D721Med (cell line): ENCODE measurements around the gene MPHOSPH6.

Source experiments
- DNase-seq: peaks from one replicate; pipeline ENCODE4 v3.0.0; 2011; ENCODE audit warnings: low spot score; ENCODE audit not compliant: insufficient read length
- FAIRE-seq: peaks from 2 replicates; lab custom pipeline; 2011; peaks lifted over from hg19 to GRCh38; lab: Jason Lieb, UNC
- CTCF ChIP-seq: IDR thresholded peaks from 2 replicates; pipeline ENCODE4 v1.5.1; 2012; ENCODE audit warnings: mild to moderate bottlenecking, control low read depth; ENCODE audit not compliant: insufficient read depth; ENCODE audit errors: missing control alignments

Gene MPHOSPH6

DNA sequence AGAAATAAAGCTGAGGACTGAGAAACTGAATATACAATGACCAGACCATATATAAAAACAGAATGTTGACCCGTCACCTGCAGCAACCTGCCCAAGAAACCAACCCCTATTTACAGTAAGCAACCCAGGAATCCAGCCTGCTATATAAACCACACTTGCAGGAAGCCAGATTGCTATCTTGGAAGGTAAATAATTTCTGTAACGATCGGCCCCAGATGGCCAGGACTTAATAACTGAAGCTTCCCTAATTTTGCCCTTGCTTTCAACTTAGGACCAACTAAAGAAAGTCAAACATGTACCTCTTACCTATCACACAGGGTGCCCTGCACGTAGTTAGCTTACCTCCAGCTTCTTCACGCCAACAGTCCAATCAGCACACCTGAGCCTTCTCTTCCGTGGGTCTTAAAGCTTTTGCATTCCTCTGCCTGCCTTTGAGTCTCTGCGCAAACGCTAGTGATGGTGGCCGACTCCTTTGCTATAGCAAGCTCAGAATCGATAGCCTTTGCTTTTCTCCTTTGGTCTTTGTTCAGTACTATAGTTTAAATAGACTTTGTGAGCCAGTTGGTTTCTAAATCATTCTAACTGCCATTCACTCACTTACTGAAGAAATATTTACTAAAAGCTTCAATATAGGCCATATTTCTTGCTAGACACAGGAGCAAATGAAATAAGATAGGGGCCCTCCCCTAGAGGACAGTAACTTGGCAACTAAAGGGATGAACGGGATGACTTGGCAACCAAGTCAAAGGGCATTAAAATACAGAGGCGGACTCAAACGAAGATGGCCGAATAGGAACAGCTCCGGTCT lies 31.3 kb downstream of the MPHOSPH6 start:
- DNase-seq (no peak), FAIRE-seq (no peak)
- TF ChIP-seq CTCF = no peak

- FAIRE-seq (no peak), DNase-seq (no peak)
- TF ChIP-seq CTCF = no peak
Measured at GRCh38 chr16:82137822-82138167, 32.2 kb downstream of the MPHOSPH6 start.

DNA sequence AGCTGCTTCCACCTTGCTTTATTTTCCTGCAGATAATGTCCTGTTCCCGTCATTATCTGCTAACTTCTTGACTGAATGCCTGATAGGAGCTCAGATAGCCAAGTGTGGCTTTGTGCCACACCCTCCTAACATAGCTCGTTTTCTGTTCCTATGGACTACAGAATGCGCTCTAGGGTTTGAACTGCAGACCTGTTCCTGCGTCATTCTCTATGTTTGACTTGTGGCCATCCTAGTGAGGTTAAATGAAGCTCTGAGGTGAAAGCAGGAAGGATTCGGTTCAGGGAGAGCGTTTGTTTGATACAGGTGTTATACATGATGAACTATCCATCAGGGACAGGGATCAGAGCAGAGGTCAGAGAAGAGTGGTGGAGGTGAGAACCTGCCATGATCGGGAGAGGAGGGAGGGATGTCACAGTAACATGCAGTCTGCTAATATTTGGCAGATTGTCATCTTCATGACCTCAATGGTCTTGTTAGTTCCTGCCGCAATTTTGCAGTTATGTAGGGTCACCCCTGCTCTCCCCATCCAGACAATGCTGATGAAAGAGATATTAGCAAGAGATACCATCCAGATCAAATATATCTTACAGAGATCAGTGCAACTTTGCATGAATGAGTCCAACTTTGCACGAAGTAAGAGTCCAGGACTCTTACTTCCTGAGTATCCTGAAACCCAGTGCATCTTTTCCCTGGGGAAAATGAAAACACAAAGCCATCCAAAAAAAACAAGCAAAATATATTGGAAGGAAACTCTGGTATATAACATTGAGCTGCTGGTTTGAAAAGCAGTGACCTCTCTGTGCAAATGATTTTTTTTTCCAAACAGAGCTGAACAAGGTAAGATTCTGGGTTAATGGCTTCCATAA lies 32.8 kb downstream of the MPHOSPH6 start:
- TF ChIP-seq CTCF = no peak
- DNase-seq (no peak), FAIRE-seq (no peak)

DNA sequence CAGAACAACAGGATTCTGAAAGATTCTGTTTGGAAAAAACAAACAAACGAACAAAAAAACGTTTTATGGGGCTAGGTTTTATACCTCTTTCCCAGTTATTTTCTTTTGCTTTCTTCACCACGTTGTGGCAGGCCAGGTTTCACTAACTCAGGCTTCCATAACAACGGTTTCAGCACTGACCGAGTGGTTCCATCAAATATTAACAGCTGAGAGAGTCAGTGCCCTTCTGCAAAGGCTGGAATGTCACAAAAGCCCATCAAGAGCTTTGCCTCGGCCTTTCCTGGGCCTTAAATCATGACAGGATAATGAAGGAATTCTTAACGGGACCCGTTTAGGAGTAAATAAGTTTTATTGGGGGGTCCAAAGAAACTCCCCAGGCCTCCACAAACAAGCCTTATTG lies 34.2 kb downstream of the MPHOSPH6 start:
- no peak for TF ChIP-seq CTCF
- no peak for DNase-seq

DNA sequence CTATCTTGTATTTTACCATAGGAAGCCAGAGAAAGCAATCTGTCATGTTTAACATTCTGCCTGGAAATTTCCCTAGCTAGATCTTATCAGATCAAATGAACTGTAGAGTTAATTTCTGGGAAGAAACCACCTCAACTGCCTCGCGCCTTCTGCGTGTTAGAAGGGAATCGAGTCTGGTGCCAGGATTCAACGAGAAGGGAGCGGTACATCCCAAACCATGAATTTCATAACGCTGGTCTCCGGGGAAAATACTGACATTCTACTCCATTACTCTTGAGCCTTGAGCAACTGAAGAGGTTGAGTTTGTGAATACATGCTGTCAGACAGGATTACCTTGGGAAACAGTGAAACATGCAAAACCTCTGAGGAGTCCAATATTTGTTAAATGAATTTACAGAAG lies 35.2 kb downstream of the MPHOSPH6 start:
- DNase-seq (no peak), FAIRE-seq (no peak)
- TF ChIP-seq CTCF = no peak

More for the DNA sequence above, 34.2 kb downstream of the MPHOSPH6 start:
- no peak for FAIRE-seq

- FAIRE-seq = no peak
- DNase-seq = no peak
- TF ChIP-seq CTCF = no peak
Measured at GRCh38 chr16:82133798-82134197, 36.2 kb downstream of the MPHOSPH6 start.
